Activated CD4-positive, alpha-beta T cell treated with anti-CD3 and anti-CD28 coated beads, Interleukin-2, amount 50 U/mL, for 24 hours (primary cell): ENCODE results near the gene ZNF555.
"Not testable (repeated sequence)": the region's sequence is repeated elsewhere in the genome, so short reads cannot be mapped to it uniquely, and the experiment has no call there.

Experiments used
- DNase-seq, 2 donors: peaks; one replicate each; pipeline ENCODE4 v3.0.0-alpha.2; 2020; ENCODE audit warnings: low read depth in 1 of 2, low spot score in 1 of 2

ZNF555 gene

DNA sequence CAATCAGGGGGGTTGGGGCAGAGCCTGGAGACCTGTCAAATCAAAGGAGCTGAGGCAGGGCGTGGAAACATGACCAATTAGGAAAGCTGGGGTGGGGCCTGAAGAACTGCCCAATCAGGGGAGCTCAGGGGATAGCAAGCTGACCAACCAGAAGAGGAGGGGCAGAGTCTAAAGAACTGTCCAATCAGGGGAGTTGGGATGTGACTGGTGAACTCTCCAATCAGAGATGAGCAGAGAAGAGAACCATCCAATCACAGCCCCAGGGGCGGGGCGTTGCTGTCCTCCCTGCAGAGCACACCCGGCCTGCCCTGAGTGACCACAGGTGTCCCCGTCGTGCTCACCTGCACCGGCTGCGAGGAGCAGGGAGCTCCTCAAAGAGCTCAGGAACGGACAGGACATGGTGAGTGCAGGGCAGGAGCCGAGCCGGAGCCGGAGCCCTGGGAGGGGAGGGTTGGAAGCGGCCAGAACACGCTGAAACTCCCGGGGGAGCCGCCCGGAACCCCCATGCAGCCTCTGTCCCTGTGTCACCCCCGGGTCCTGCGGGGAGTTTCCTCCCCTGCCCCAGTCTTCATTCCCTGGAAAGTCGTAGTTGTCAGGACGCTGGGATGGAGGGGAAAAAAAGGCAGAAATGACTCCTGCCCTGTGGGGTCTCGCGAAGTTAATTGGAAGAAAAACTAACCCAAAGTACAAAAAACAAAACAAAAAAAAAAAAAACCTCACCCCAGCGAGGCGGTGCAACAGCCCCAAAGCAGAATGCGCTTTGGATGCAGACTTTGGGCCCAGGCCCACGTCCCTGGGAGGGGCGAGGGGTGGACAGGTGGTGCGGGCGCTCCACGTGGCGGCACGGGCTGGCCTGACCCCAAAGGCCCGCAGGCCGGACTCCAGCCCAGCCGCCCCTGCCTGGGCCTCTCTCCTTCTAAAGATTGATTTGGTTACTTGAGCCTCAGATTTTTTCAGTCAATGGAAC, 26.0 kb downstream of the ZNF555 start, which contains the start of gene ZNF556:
TSS of gene ZNF556 (plus strand) at position 311 of the 967 bp plus-strand sequence. CDS start at position 398, 87 bp downstream.
- no peak for DNase-seq

DNA sequence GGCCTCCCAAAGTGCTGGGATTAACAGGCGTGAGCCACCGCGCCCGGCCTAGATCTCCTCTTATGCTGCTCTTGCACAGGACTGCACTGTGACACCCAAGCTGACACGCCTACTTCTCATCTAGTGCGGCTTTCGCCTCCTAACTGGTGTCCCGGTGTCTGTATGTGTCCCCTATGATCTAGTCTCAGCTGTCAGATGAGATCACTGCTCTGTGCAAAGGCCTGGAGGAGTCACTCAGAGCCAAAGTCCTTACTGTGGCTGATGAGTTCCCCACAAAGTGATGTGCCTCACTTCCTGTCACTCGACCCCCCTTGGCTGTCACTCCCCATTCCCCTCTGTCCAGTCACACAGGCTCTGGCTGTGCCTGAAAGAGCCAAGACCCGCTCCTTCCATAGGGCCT, 28.3 kb downstream of the ZNF555 start:
- no peak for DNase-seq

DNA sequence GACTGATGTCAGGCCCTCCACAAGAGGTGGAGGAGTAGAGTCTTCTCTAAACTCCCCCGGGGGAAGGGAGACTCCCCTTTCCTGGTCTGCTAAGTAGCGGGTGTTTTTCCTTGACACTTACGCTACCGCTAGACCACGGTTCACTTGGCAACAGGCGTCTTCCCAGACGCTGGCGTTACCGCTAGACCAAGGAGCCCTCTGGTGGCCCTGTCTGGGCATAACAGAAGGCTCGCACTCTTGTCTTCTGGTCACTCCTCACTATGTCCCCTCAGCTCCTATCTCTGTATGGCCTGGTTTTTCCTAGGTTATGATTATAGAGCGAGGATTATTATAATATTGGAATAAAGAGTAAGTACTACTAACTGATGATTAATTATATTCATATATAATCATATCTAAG, 30.9 kb downstream of the ZNF555 start:
- DNase-seq, result not testable (repeated sequence)

DNA sequence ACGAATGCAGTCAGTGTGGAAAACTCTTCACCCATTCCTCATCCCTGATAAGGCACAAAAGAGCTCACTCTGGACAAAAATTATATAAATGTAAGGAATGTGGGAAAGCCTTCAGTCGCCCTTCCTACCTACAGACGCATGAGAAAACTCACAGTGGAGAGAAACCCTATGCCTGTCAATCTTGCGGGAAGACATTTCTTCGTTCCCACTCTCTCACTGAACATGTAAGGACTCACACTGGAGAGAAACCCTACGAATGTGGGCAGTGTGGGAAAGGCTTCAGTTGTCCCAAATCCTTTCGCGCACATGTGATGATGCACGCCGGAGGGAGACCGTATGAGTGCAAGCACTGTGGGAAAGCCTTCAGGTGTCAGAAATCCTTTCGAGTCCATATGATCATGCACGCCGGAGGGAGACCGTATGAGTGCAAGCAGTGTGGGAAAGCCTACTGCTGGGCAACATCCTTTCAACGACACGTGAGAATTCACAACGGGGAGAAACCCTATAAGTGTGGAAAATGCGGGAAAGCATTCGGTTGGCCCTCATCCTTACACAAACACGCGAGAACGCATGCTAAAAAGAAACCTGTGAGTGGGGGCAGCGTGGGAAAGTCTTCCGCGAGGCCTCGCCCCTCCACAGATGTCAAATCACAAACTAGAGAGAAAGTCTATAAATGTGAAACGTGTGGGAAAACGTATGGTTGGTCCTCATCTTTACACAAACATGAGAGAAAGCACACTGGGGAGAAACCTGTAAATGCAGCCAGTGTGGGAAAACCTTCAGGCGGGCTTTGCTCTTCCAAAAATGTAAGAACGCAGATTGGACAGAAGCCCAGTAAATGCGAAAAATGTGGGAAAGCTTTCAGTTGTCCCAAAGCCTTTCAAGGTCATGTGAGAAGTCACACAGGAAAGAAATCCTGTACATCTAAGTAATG, 36.4 kb downstream of the ZNF555 start:
- no peak for DNase-seq

DNA sequence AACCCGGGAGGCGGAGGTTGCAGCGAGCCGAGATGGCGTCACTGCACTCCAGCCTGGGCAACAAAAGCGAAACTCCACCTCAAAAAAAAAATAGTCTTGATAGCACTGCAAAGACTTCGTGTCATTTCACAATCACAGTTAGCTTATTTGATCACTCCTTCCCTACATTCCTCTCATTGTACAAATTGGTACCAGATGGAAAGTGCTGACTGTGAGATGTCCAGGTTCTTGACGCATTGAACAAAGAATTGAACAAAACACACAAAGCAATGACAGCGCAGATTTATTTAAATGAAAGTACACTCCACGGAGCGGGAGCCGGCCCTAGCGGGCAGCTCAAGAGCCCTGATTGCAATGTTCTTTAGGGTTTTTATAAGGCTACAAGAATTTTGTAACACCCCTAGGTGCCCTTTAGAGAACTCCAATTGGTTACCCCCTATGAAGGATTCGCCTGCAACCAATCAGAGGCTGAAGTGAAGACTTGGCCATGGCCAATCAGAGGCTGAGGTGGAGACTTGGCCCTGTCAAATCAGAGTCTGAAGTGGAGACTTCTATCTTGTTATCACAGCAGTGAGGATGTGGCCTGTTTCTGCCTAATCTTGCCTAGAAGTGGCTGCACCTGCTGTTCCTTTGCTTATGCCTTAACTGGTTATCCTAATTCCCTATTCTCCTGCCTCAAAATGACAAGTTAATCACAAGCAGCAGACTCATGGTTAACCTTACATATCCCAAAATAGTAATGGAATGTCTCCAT, 42.6 kb downstream of the ZNF555 start:
- DNase-seq, result no peak

GRCh38 chr19:2885736-2886135, 44.5 kb downstream of the ZNF555 start:
- no peak for DNase-seq

DNA sequence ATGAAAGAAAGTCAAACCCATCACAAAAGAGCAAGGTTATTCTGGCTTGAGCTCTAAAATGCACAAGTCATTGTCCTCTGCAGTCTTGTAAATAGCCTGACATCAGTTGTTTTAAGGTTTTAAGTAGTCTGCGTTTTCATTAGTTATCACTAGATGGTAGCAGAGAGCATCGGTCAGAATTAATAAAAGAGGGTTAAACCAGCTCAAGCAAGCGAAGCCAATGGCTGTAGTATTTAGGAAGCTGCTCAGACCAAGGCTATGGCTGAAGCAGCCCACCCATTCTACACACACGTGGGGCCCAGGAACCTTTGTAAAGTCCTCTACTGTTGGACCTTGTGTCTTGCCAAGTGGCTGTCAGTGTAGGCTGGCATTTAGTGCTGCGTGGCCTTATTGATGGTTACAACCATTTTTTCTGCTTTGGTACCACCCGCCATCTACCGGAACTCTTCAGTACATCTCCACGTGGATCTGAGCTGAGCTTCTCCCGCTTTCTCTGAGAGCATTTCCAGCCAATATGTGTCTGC, 46.2 kb downstream of the ZNF555 start:
- DNase-seq, result peak in 1 of 2 donors; percentile 17

- peak in 1 of 2 donors; percentile 42 for DNase-seq
Observed at GRCh38 chr19:2888731-2889224, 47.5 kb downstream of the ZNF555 start.

DNA sequence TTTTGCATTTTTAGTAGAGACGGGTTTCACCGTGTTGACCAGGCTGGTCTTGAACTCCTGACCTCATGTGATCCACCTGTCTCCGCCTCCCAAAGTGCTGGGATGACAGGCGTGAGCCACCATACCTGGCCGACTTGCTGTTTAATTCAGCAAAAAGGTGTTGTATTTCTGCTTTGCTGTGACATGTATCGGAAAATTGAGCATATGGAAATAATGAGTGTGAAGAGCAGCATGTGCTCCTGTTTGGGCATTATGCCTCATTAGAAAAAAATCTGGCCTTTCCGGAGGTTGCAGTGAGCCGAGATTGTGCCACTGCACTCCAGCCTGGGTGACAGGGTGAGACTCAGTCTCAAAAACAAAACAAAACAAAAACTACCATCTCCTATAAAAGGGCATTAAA, 49.3 kb downstream of the ZNF555 start:
- not testable (repeated sequence) for DNase-seq

DNA sequence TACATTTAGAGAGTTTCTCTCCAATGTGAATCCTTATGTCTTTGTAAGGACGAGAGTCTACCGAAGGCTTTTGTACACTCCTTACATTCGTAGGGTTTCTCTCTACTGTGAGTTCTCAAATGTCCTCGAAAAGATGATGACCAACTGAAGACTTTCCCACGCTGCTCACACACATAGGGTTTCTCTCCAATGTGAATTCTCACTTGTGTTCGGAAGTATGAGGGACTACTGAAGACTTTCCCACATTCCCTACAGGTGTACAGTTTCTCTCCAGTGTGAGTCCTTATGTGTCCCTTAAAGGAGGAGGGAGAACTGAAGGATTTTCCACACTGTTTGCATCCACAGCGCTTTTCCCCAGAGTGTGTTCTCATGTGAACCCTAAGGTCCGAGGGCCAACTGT, 55.4 kb downstream of the ZNF555 start:
- DNase-seq, result no peak

DNA sequence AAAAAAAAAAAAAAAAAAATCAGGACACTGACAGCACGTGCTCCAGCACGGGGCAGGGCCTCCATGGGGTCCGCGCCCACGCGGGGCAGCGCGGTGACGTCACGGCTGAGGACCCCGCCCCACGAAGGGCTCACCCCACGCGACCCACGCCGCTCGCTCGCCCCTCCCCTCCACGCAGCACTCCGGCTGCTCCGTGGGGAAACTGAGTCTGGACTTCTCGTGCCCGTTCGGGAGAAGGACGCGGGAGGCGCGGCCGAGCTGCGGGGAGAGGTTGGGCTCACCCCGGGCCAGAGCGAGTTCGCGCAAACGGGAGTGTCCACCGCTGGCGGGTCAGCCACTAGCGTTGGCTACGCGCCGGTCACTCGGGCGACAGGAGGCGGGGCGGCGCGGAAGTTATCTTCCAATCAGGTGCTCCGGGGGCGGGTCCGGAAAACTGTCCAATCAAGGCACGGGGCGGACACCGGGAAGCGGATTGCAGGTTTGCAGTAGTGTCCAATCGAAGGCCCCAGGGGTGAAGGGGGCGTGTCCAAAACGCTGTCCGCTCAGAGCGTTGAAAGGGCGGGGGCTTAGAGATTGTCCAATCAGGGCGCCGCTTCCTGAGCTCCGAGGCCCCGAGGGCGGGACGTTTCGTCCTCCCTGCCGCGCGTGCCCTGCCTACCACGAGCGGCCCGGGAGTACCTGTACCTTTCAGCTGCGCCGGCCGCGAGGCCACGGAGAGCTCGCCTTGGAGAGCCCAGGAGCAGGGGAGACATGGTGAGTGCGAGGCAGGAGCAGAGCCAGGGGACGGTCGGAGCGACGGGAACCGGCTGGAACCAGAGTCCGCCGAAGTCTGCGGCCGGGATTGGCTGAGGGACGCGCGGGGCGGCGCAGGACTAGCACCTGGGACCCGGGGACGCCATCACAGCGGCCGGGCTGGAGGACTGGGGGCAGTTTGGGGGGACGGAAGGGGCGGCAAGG, 59.3 kb downstream of the ZNF555 start, which contains the start of gene ZNF57:
TSS of gene ZNF57 (plus strand) at position 633 of the 957 bp plus-strand sequence. CDS start at position 751, 118 bp downstream.
- peak; percentile 90 to 97 for DNase-seq

DNA sequence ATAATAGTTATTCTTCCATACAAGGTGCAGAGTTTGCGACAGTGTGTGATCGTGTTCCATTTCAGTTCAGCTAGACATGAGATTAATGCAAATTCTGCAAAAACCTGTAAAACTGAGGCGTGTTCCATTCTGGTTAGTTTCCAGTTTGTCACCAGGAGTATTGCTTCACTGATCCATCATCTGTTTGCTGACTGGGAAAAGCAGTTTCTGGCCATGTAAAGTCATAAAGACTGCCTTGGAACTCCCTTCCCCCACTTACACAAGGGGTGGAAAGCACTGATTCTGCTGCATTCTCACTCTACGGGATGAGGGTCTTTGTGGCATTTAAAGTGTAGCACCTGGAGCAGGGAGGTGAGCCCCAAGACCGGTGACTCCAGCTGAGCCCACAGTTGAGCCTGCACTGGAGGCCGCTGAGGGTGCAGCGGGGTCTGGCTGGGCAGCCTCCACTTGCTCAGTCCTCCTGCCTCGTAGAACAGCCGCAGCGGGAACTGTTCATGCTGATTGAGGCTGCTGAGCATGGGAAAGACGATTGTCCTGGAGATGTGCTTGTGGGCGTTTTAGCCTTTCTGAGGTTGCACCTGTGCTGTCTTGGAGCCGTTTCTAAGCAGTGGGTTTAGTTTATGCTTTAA, 61.4 kb downstream of the ZNF555 start:
- DNase-seq, result no peak

- not testable (repeated sequence) for DNase-seq
Observed at GRCh38 chr19:2903326-2903725, 62.1 kb downstream of the ZNF555 start.

- DNase-seq, result no peak
Observed at GRCh38 chr19:2905918-2906519, 64.7 kb downstream of the ZNF555 start.

- no peak for DNase-seq
Observed at GRCh38 chr19:2906631-2907195, 65.4 kb downstream of the ZNF555 start.
